Endothelial cell (in vitro differentiated cells): ENCODE data around the gene POFUT1. TPM values are rescaled to one million over a fixed set of nuclear protein-coding genes. Genes with fewer than 3 reads are reported as not detected.

Source experiments
- DNase-seq: peaks from one replicate; pipeline ENCODE4 v3.0.0; 2021; ENCODE audit warnings: low spot score
- H3K27ac Mint-ChIP-seq: one replicate; pipeline ENCODE4 v1.8.0; 2021; ENCODE audit warnings: mixed read lengths, inconsistent platforms; ENCODE audit not compliant: unreplicated experiment
- H3K27me3 Mint-ChIP-seq: one replicate; pipeline ENCODE4 v1.8.0; 2021; ENCODE audit warnings: mild to moderate bottlenecking, moderate library complexity, mixed read lengths, inconsistent platforms; ENCODE audit not compliant: unreplicated experiment
- H3K36me3 Mint-ChIP-seq: one replicate; pipeline ENCODE4 v1.8.0; 2021; ENCODE audit warnings: mild to moderate bottlenecking, low read depth, mixed read lengths, inconsistent platforms; ENCODE audit not compliant: unreplicated experiment
- H3K4me1 Mint-ChIP-seq: one replicate; pipeline ENCODE4 v1.8.0; 2021; ENCODE audit warnings: mild to moderate bottlenecking, mixed read lengths, inconsistent platforms; ENCODE audit not compliant: unreplicated experiment
- H3K4me3 Mint-ChIP-seq: one replicate; pipeline ENCODE4 v1.8.0; 2021; ENCODE audit warnings: mild to moderate bottlenecking, mixed read lengths, inconsistent platforms; ENCODE audit not compliant: unreplicated experiment
- H3K9me3 Mint-ChIP-seq: one replicate; pipeline ENCODE4 v1.8.0; 2021; ENCODE audit warnings: mixed read lengths, inconsistent platforms; ENCODE audit not compliant: unreplicated experiment
- total RNA-seq: library from RNA; stranded (reverse); fragmentation: NEBNext Ultra II Directional; extraction: Animal tissue kit (Norgen Biotek cat#: 25700); gene quantifications from one replicate; pipeline ENCODE4 v1.2.1, GENCODE V29; 2021; ENCODE audit not compliant: unreplicated experiment
- TF ChIP-seq, protein P1 (sequence below): fragments of 200-600 bp; sonication (generic); IDR thresholded peaks from one replicate; pipeline ENCODE4 v1.5.0; 2021; ENCODE audit warnings: antibody characterized with exemption; ENCODE audit not compliant: unreplicated experiment

The POFUT1 gene
- total RNA-seq, 1 donor from 2014 or later = 43.5 TPM

DNA sequence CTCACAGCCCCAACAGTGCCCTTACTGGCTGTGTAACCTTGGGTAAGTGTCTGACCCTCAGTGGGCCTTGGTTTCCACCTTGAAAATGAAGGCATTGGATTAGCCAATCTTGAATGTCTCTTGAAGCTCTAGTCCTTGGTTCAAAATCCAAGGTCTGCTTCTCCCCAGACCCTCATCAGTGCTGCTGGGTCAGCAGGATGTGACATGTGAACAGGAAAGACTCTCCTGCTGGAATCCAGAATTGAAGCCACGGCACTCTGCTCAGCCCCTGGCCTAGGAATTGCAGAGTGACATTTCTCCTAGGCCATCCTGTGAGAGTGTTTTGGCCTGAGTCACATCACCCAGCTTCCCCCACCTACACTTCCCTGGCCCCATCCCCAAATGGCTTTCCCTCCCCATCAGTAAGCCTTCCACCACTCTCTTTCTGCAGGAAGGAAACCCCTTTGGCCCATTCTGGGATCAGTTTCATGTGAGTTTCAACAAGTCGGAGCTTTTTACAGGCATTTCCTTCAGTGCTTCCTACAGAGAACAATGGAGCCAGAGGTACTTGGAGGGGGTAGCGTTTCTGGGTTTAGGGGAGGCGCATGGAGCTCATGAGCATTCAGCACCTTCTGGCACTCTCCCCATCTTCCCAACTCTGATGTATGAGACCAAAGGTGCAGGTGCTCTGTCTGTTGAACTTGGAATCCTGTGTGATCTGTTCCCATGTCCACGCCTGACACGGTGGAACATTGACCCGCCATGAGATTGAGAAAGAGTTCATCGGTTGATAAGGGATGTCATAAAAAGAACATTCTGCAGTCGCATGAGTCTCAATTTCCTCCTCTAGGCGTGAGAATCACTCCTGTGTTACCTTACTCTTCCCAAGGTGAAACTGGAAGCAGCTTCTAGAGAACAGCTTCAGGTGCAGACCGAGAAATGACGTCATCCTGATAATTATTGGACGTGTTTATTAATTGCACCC lies 8.8 kb downstream of the POFUT1 start:
- peaks cover 36% of the 10 kb centered on the region for H3K4me1 Mint-ChIP-seq

DNA sequence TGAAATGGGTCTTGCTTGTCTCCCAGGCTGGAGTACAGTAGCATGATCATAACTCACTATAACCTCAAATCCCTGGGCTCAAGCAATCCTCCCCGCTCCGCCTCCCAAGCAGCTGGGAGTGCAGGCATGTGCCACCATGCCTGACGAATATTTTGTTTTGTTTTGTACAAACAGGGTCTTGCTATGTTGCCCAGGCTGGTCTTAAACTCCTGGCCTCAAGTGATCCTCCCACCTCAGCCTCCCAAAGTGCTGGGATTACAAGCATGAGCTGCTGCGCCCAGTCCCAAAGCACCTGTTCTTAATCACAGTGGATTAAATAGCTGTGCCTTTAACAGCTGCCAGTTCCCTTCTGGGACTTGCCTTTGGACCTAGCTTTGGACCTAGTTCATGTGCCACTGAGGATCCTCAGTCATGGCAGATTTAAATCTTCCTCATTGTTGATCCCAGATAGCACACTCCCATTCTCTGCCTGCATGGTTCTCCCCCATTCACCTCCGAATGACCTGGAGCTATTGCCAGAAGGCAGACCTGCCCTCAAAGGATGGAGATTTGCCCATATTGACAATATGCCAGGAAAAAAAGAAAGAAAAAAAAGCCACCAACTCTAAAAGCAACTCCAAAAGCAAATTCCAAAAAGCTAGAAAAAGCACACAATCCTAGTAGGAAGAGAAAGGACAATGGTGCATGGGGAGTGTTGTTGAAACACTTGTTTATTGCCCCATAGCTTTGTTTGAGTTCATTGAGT lies 10.6 kb downstream of the POFUT1 start:
- TF ChIP-seq, protein P1, sequence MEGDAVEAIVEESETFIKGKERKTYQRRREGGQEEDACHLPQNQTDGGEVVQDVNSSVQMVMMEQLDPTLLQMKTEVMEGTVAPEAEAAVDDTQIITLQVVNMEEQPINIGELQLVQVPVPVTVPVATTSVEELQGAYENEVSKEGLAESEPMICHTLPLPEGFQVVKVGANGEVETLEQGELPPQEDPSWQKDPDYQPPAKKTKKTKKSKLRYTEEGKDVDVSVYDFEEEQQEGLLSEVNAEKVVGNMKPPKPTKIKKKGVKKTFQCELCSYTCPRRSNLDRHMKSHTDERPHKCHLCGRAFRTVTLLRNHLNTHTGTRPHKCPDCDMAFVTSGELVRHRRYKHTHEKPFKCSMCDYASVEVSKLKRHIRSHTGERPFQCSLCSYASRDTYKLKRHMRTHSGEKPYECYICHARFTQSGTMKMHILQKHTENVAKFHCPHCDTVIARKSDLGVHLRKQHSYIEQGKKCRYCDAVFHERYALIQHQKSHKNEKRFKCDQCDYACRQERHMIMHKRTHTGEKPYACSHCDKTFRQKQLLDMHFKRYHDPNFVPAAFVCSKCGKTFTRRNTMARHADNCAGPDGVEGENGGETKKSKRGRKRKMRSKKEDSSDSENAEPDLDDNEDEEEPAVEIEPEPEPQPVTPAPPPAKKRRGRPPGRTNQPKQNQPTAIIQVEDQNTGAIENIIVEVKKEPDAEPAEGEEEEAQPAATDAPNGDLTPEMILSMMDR = no peak
- H3K36me3 Mint-ChIP-seq = peaks cover 40% of the 10 kb centered on the region

More for the DNA sequence above, 8.8 kb downstream of the POFUT1 start:
- Mint-ChIP-seq H3K4me3 (peak overlapping the region; percentile 27), H3K9me3 (no peaks in the 10 kb centered on the region), H3K36me3 (peaks cover 46% of the 10 kb centered on the region), H3K27me3 (peaks cover 2% of the 10 kb centered on the region), H3K27ac (peak overlapping the region; percentile 92)
- peak; percentile 30 for DNase-seq
- TF ChIP-seq, protein P1 = no peak

DNA sequence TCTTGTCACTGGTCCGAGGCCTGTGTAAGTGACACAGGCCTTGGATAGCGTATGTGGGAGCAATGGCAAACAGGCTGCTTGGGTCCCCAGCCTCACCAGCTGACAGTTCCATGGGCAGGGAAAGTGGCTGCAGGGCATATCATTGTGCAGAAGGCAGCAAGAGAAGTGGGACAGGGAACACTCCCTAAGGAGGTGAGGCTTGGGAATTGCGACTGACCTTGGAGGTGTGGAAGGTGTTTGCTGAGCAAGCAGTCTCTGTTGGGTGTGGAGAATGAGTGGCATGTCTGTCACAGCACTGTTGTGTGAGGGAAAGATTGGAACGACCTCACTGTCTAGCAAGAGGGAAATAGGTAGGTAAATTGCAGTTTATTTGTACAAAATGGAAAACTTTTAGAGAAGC lies 16.8 kb downstream of the POFUT1 start:
- no peaks in the 10 kb centered on the region for H3K4me1 Mint-ChIP-seq
- no peak overlapping the region for H3K27ac Mint-ChIP-seq
- peaks cover 4% of the 10 kb centered on the region for H3K27me3 Mint-ChIP-seq
- DNase-seq = no peak
- peaks cover 20% of the 10 kb centered on the region for H3K36me3 Mint-ChIP-seq
- H3K9me3 Mint-ChIP-seq = no peaks in the 10 kb centered on the region
- H3K4me3 Mint-ChIP-seq = no peak overlapping the region
- TF ChIP-seq, protein P1 = no peak

More for the DNA sequence above, 10.6 kb downstream of the POFUT1 start:
- H3K4me3 Mint-ChIP-seq = no peak overlapping the region
- no peak for DNase-seq
- no peaks in the 10 kb centered on the region for H3K9me3 Mint-ChIP-seq
- H3K4me1 Mint-ChIP-seq = peaks cover 36% of the 10 kb centered on the region
- peak overlapping the region; percentile 45 for H3K27ac Mint-ChIP-seq
- H3K27me3 Mint-ChIP-seq = peaks cover 6% of the 10 kb centered on the region

DNA sequence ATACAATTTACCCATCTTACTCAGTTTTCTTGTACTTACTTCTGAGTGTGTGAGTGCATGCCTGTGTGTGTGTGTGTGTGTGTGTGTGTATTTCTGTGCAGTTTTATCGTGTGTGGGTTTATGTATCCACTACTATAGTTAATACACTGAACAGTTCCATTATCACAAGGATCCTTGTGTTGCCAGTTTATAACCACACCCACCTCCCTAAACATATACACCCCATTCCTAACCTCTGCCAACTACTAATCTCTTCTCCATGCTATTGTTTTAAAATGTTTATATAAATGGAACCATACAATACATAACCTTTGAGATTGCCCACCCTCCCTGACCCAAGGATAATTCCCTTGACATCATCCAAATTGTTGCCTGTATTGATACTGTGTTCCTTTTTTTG lies 18.7 kb downstream of the POFUT1 start:
- Mint-ChIP-seq H3K27me3 (peaks cover 11% of the 10 kb centered on the region), H3K9me3 (no peaks in the 10 kb centered on the region), H3K4me1 (peaks cover 3% of the 10 kb centered on the region), H3K4me3 (no peak overlapping the region), H3K36me3 (peaks cover 18% of the 10 kb centered on the region), H3K27ac (peak overlapping the region; percentile 72)
- TF ChIP-seq, protein P1 = no peak
- DNase-seq = no peak
